ENCODE data around the gene RREB1. TPM values are rescaled to one million over a fixed set of nuclear protein-coding genes. Genes with fewer than 3 reads are reported as not detected.

The RREB1 gene
- total RNA-seq, 1 donor from 2014 or later = 22.4 TPM

GRCh38 chr6:7170117-7170732, 62.5 kb downstream of the RREB1 start:
- Histone ChIP-seq H3K9ac (ENCODE audit: low read depth in 1 of 3, low read length in 3 of 3) (peak overlapping the region in 1 of 3 donors; percentile 45), H3K4me3 (ENCODE audit: low read length in 3 of 3) (no peak overlapping the region), H3K9me3 (ENCODE audit: control insufficient read depth in 3 of 3, low read length in 3 of 3) (no peaks in the 10 kb centered on the region), H3K27ac (ENCODE audit: low read depth, low read length) (peak overlapping the region; percentile 28), H3K4me1 (ENCODE audit: control insufficient read depth in 3 of 3, insufficient read depth in 3 of 3, low read length in 3 of 3) (peaks cover 64 to 73% (median 71%) of the 10 kb centered on the region in 3 donors), H3K27me3 (ENCODE audit: control insufficient read depth in 3 of 3, insufficient read depth in 3 of 3, low read length in 3 of 3) (no peaks in the 10 kb centered on the region), H3K36me3 (ENCODE audit: control insufficient read depth in 3 of 3, insufficient read depth in 3 of 3, low read length in 3 of 3) (no peaks in the 10 kb centered on the region)

DNA sequence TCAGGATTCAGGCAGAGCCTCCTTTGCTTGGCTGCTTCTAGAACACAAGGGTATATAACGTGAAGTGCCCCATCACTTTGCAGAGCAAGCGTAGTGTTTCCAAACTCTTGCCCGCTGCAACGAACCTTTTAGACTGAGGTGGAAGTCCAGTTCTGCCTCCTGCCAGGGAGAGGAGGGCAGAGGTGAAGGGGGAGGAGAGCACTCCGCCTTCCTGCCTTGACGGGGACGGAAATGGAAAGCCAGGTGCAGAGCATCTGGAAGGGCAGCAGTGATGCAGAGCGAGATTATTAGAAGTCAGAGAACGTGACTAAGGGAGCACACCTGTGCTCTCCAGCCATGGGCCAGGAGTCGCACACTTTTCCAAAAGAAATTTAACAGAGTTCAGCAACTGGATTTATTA, 63.4 kb downstream of the RREB1 start:
- H3K9me3 ChIP-seq (ENCODE audit: control insufficient read depth in 3 of 3, low read length in 3 of 3) = no peaks in the 10 kb centered on the region
- H3K27me3 ChIP-seq (ENCODE audit: control insufficient read depth in 3 of 3, insufficient read depth in 3 of 3, low read length in 3 of 3) = no peaks in the 10 kb centered on the region
- H3K36me3 ChIP-seq (ENCODE audit: control insufficient read depth in 3 of 3, insufficient read depth in 3 of 3, low read length in 3 of 3) = no peaks in the 10 kb centered on the region
- no peak overlapping the region for H3K4me3 ChIP-seq (ENCODE audit: low read length in 3 of 3)
- H3K4me1 ChIP-seq (ENCODE audit: control insufficient read depth in 3 of 3, insufficient read depth in 3 of 3, low read length in 3 of 3) = peaks cover 65 to 73% (median 71%) of the 10 kb centered on the region in 3 donors
- H3K27ac ChIP-seq (ENCODE audit: low read depth, low read length) = no peak overlapping the region
- no peak overlapping the region for H3K9ac ChIP-seq (ENCODE audit: low read depth in 1 of 3, low read length in 3 of 3)

GRCh38 chr6:7171733-7172132, 64.0 kb downstream of the RREB1 start:
- no peaks in the 10 kb centered on the region for H3K27me3 ChIP-seq (ENCODE audit: control insufficient read depth in 3 of 3, insufficient read depth in 3 of 3, low read length in 3 of 3)
- H3K36me3 ChIP-seq (ENCODE audit: control insufficient read depth in 3 of 3, insufficient read depth in 3 of 3, low read length in 3 of 3) = peaks cover 0 to 2% (median 0%) of the 10 kb centered on the region in 3 donors
- peaks cover 64 to 72% (median 71%) of the 10 kb centered on the region in 3 donors for H3K4me1 ChIP-seq (ENCODE audit: control insufficient read depth in 3 of 3, insufficient read depth in 3 of 3, low read length in 3 of 3)
- no peak overlapping the region for H3K4me3 ChIP-seq (ENCODE audit: low read length in 3 of 3)
- no peaks in the 10 kb centered on the region for H3K9me3 ChIP-seq (ENCODE audit: control insufficient read depth in 3 of 3, low read length in 3 of 3)
- H3K27ac ChIP-seq (ENCODE audit: low read depth, low read length) = no peak overlapping the region
- H3K9ac ChIP-seq (ENCODE audit: low read depth in 1 of 3, low read length in 3 of 3) = no peak overlapping the region

GRCh38 chr6:7172649-7173048, 64.9 kb downstream of the RREB1 start:
- Histone ChIP-seq H3K9ac (ENCODE audit: low read depth in 1 of 3, low read length in 3 of 3) (peak overlapping the region in 1 of 3 donors; percentile 25), H3K9me3 (ENCODE audit: control insufficient read depth in 3 of 3, low read length in 3 of 3) (no peaks in the 10 kb centered on the region), H3K4me3 (ENCODE audit: low read length in 3 of 3) (peak overlapping the region in 1 of 3 donors; percentile 15), H3K27ac (ENCODE audit: low read depth, low read length) (peak overlapping the region; percentile 52), H3K4me1 (ENCODE audit: control insufficient read depth in 3 of 3, insufficient read depth in 3 of 3, low read length in 3 of 3) (peaks cover 59 to 69% (median 67%) of the 10 kb centered on the region in 3 donors), H3K36me3 (ENCODE audit: control insufficient read depth in 3 of 3, insufficient read depth in 3 of 3, low read length in 3 of 3) (peaks cover 0 to 2% (median 0%) of the 10 kb centered on the region in 3 donors), H3K27me3 (ENCODE audit: control insufficient read depth in 3 of 3, insufficient read depth in 3 of 3, low read length in 3 of 3) (no peaks in the 10 kb centered on the region)

DNA sequence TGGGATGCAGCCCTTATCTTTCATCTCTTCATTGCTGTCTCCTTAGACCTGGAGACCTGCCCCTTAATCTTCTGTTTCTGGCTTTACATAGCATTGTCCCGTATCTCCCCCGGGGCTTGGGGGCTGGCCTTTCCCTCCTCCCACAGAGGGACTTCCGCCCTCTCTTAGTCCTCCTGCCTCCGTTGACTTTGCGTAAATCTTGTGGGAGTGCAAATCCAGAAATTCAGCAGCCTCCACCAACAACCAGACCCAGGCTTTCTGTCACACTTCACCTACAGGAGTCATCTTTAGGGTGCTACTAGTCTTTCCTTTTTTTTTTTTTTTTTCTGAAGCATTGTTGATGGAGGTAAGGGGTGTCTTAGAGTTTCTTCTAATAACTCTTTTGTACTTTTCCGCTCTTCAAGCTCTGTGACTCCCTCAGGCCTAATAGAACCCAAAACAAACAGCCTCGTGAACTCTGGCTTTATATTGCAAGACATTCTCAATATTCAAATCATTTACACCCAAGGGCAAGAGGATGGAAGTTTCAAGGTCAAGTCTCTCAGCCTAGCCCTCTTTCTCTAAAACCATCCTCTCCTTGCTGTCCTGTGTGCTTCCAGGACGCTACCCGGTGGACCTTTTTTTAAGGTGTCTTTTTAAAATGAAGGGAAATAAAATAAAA, 66.2 kb downstream of the RREB1 start:
- Histone ChIP-seq H3K9ac (ENCODE audit: low read depth in 1 of 3, low read length in 3 of 3) (peak overlapping the region in 1 of 3 donors; percentile 45), H3K27me3 (ENCODE audit: control insufficient read depth in 3 of 3, insufficient read depth in 3 of 3, low read length in 3 of 3) (no peaks in the 10 kb centered on the region), H3K4me3 (ENCODE audit: low read length in 3 of 3) (no peak overlapping the region), H3K36me3 (ENCODE audit: control insufficient read depth in 3 of 3, insufficient read depth in 3 of 3, low read length in 3 of 3) (peaks cover 5 to 7% (median 6%) of the 10 kb centered on the region in 3 donors), H3K27ac (ENCODE audit: low read depth, low read length) (no peak overlapping the region), H3K4me1 (ENCODE audit: control insufficient read depth in 3 of 3, insufficient read depth in 3 of 3, low read length in 3 of 3) (peaks cover 47 to 58% (median 53%) of the 10 kb centered on the region in 3 donors), H3K9me3 (ENCODE audit: control insufficient read depth in 3 of 3, low read length in 3 of 3) (no peaks in the 10 kb centered on the region)

DNA sequence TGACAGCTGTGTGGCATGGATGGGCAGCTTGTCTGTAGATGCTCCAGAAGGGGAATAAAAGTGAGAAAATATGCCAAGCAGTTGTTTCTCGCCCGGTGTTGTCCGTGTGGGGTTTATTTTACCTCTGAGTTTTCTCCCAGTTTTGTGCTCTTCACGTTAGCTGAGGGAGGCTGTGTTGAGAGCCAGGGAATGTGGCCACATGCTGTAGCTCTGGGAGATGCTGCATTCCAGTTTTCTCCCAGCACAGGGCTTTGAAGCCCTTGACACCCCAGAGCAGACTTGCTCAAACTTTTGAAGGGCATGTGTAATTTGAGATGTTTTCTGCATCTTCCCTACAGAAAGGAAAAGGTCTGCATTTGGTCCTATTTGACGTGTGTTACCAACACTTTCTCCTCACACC, 67.7 kb downstream of the RREB1 start:
- no peaks in the 10 kb centered on the region for H3K9me3 ChIP-seq (ENCODE audit: control insufficient read depth in 3 of 3, low read length in 3 of 3)
- H3K4me1 ChIP-seq (ENCODE audit: control insufficient read depth in 3 of 3, insufficient read depth in 3 of 3, low read length in 3 of 3) = peaks cover 32 to 43% (median 39%) of the 10 kb centered on the region in 3 donors
- peaks cover 6 to 13% (median 9%) of the 10 kb centered on the region in 3 donors for H3K36me3 ChIP-seq (ENCODE audit: control insufficient read depth in 3 of 3, insufficient read depth in 3 of 3, low read length in 3 of 3)
- no peak overlapping the region for H3K27ac ChIP-seq (ENCODE audit: low read depth, low read length)
- H3K4me3 ChIP-seq (ENCODE audit: low read length in 3 of 3) = no peak overlapping the region
- no peaks in the 10 kb centered on the region for H3K27me3 ChIP-seq (ENCODE audit: control insufficient read depth in 3 of 3, insufficient read depth in 3 of 3, low read length in 3 of 3)
- peak overlapping the region in 1 of 3 donors; percentile 40 for H3K9ac ChIP-seq (ENCODE audit: low read depth in 1 of 3, low read length in 3 of 3)

DNA sequence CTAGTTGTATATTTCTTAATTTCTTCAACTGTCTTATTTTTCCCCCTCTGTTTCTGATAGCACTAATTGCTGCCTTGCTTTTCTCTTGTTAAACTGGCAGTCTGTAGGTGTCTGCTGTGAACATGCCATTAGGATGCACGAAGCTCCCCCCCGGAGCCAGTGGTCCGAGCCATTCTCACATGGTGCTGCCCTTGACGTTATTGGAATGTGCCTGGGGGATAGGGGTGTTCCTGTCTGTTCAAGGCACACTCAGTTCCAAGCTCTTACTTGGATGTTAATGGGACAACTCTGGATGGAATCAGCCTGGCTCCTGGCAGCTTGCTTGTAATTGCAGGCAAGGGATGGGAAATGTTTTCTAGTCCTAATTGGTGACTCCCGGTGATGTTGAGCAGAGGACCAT, 68.4 kb downstream of the RREB1 start:
- Histone ChIP-seq H3K27ac (ENCODE audit: low read depth, low read length) (no peak overlapping the region), H3K4me1 (ENCODE audit: control insufficient read depth in 3 of 3, insufficient read depth in 3 of 3, low read length in 3 of 3) (peaks cover 26 to 35% (median 33%) of the 10 kb centered on the region in 3 donors), H3K4me3 (ENCODE audit: low read length in 3 of 3) (no peak overlapping the region)

DNA sequence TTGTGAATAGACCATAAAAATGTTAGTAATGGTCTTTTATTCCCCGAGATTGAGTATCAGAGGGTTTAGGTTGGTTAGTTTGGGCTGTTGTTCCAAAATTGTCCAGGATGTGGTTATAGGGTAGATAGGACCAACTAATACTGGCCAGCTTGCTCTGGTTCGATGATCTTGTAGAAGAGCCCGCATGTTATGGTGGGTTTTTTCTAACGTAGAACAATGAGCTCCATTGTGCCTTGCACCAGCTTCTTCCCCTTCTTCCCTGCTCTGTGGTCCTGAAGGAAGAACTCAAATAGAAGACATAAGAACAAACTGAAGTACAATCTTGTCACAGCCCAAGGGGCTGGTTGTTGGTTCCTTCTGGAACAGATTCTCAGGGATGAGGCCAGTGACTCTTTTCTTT, 70.5 kb downstream of the RREB1 start:
- peaks cover 23 to 39% (median 35%) of the 10 kb centered on the region in 3 donors for H3K36me3 ChIP-seq (ENCODE audit: control insufficient read depth in 3 of 3, insufficient read depth in 3 of 3, low read length in 3 of 3)

More for the DNA sequence above, 68.4 kb downstream of the RREB1 start:
- Histone ChIP-seq H3K27me3 (ENCODE audit: control insufficient read depth in 3 of 3, insufficient read depth in 3 of 3, low read length in 3 of 3) (no peaks in the 10 kb centered on the region), H3K36me3 (ENCODE audit: control insufficient read depth in 3 of 3, insufficient read depth in 3 of 3, low read length in 3 of 3) (peaks cover 6 to 19% (median 15%) of the 10 kb centered on the region in 3 donors), H3K9ac (ENCODE audit: low read depth in 1 of 3, low read length in 3 of 3) (no peak overlapping the region), H3K9me3 (ENCODE audit: control insufficient read depth in 3 of 3, low read length in 3 of 3) (no peaks in the 10 kb centered on the region)

GRCh38 chr6:7180751-7181150, 73.0 kb downstream of the RREB1 start:
- H3K27ac ChIP-seq (ENCODE audit: low read depth, low read length) = no peak overlapping the region
- H3K36me3 ChIP-seq (ENCODE audit: control insufficient read depth in 3 of 3, insufficient read depth in 3 of 3, low read length in 3 of 3) = peaks cover 28 to 44% (median 44%) of the 10 kb centered on the region in 3 donors
- no peak overlapping the region for H3K4me3 ChIP-seq (ENCODE audit: low read length in 3 of 3)
- H3K4me1 ChIP-seq (ENCODE audit: control insufficient read depth in 3 of 3, insufficient read depth in 3 of 3, low read length in 3 of 3) = peaks cover 9 to 13% (median 10%) of the 10 kb centered on the region in 3 donors
- no peaks in the 10 kb centered on the region for H3K27me3 ChIP-seq (ENCODE audit: control insufficient read depth in 3 of 3, insufficient read depth in 3 of 3, low read length in 3 of 3)
- no peaks in the 10 kb centered on the region for H3K9me3 ChIP-seq (ENCODE audit: control insufficient read depth in 3 of 3, low read length in 3 of 3)
- no peak overlapping the region for H3K9ac ChIP-seq (ENCODE audit: low read depth in 1 of 3, low read length in 3 of 3)

More for the DNA sequence above, 70.5 kb downstream of the RREB1 start:
- peaks cover 15 to 18% (median 15%) of the 10 kb centered on the region in 3 donors for H3K4me1 ChIP-seq (ENCODE audit: control insufficient read depth in 3 of 3, insufficient read depth in 3 of 3, low read length in 3 of 3)
- H3K9ac ChIP-seq (ENCODE audit: low read depth in 1 of 3, low read length in 3 of 3) = no peak overlapping the region
- no peak overlapping the region for H3K4me3 ChIP-seq (ENCODE audit: low read length in 3 of 3)
- no peak overlapping the region for H3K27ac ChIP-seq (ENCODE audit: low read depth, low read length)
- no peaks in the 10 kb centered on the region for H3K9me3 ChIP-seq (ENCODE audit: control insufficient read depth in 3 of 3, low read length in 3 of 3)
- no peaks in the 10 kb centered on the region for H3K27me3 ChIP-seq (ENCODE audit: control insufficient read depth in 3 of 3, insufficient read depth in 3 of 3, low read length in 3 of 3)

DNA sequence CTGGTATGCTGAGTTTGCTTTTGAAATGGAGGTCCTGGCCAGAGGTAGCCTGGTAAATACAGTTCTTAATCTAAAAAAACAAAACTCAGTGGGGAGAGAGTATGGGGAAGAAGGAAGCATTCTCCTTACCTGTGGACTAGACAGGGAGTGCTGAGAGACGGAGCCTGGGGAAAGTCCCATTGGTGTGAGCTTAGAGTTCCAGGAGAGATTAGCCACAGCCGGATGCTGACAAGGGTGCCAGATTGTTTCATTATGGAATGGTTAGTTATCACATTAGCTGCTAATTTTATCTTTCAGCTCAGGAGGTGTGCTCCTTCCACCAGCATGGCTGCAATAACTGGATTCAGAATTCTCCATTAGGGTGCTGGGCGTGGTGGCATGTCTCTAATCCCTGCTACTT, 75.9 kb downstream of the RREB1 start:
- Histone ChIP-seq H3K9me3 (ENCODE audit: control insufficient read depth in 3 of 3, low read length in 3 of 3) (no peaks in the 10 kb centered on the region), H3K27ac (ENCODE audit: low read depth, low read length) (no peak overlapping the region), H3K4me3 (ENCODE audit: low read length in 3 of 3) (no peak overlapping the region), H3K36me3 (ENCODE audit: control insufficient read depth in 3 of 3, insufficient read depth in 3 of 3, low read length in 3 of 3) (peaks cover 25 to 60% (median 50%) of the 10 kb centered on the region in 3 donors), H3K9ac (ENCODE audit: low read depth in 1 of 3, low read length in 3 of 3) (no peak overlapping the region), H3K27me3 (ENCODE audit: control insufficient read depth in 3 of 3, insufficient read depth in 3 of 3, low read length in 3 of 3) (no peaks in the 10 kb centered on the region), H3K4me1 (ENCODE audit: control insufficient read depth in 3 of 3, insufficient read depth in 3 of 3, low read length in 3 of 3) (peaks cover 0 to 5% (median 0%) of the 10 kb centered on the region in 3 donors)

All from skeletal muscle tissue (tissue), 4 donors.